AG09309 (cell line): Measurements from ENCODE around the gene LARGE1.

Experiments
- DNase-seq: peaks from one replicate; pipeline ENCODE4 v3.0.0-alpha.2; 2010; ENCODE audit warnings: low read depth
- H3K4me3 ChIP-seq: 2 replicates; pipeline ENCODE4 v1.5.1; 2011; ENCODE audit warnings: mild to moderate bottlenecking, low read depth, low read length, moderate library complexity; ENCODE audit not compliant: control insufficient read depth
- CTCF ChIP-seq: IDR thresholded peaks from 2 replicates; pipeline ENCODE4 v1.5.1; 2011; ENCODE audit warnings: mild to moderate bottlenecking, low read depth, low read length, inconsistent platforms; ENCODE audit not compliant: insufficient read depth, control insufficient read depth; ENCODE audit errors: missing control alignments

The LARGE1 gene

GRCh38 chr22:33542153-33542552, 378.1 kb downstream of the LARGE1 start:
- TF ChIP-seq CTCF = no peak
- no peak for DNase-seq
- H3K4me3 ChIP-seq = no peak overlapping the region

GRCh38 chr22:33539902-33540751, 380.1 kb downstream of the LARGE1 start:
- no peak for TF ChIP-seq CTCF
- no peak for DNase-seq
- no peak overlapping the region for H3K4me3 ChIP-seq

- no peak for DNase-seq
- TF ChIP-seq CTCF = no peak
- no peak overlapping the region for H3K4me3 ChIP-seq
These were observed 380.9 kb downstream of the LARGE1 start for GRCh38 chr22:33539202-33539901.

- H3K4me3 ChIP-seq = no peak overlapping the region
- DNase-seq = no peak
- no peak for TF ChIP-seq CTCF
These were observed 381.9 kb downstream of the LARGE1 start for GRCh38 chr22:33538277-33538885.

- no peak for DNase-seq
- TF ChIP-seq CTCF = no peak
- no peak overlapping the region for H3K4me3 ChIP-seq
These were observed 383.2 kb downstream of the LARGE1 start for GRCh38 chr22:33537059-33537458.

- H3K4me3 ChIP-seq = no peak overlapping the region
- DNase-seq = no peak
- TF ChIP-seq CTCF = no peak
These were observed 384.1 kb downstream of the LARGE1 start for GRCh38 chr22:33535937-33536875.
